ENCODE data around the gene GRIK3. TPM values are rescaled to one million over a fixed set of nuclear protein-coding genes. Genes with fewer than 3 reads are reported as not detected.

GRIK3 gene
- total RNA-seq, 1 donor from 2014 or later: not detected

- peak; percentile 77 for DNase-seq (ENCODE audit: extremely low spot score, unreplicated experiment)
- no peak for TF ChIP-seq CTCF (IDR thresholded peaks at IDR 0.05)
- Mint-ChIP-seq H3K4me1 (ENCODE audit: unreplicated experiment) (no peaks in the 10 kb centered on the region), H3K27me3 (ENCODE audit: unreplicated experiment) (no peaks in the 10 kb centered on the region), H3K36me3 (ENCODE audit: unreplicated experiment) (no peaks in the 10 kb centered on the region), H3K27ac (ENCODE audit: unreplicated experiment) (no peak overlapping the region), H3K9me3 (ENCODE audit: unreplicated experiment) (no peaks in the 10 kb centered on the region), H3K4me3 (ENCODE audit: unreplicated experiment) (no peak overlapping the region)
Measured at GRCh38 chr1:36883315-36883949, 150.9 kb downstream of the GRIK3 start.

GRCh38 chr1:36882536-36883285 lies 151.6 kb downstream of the GRIK3 start:
- Mint-ChIP-seq H3K36me3 (ENCODE audit: unreplicated experiment) (no peaks in the 10 kb centered on the region), H3K9me3 (ENCODE audit: unreplicated experiment) (no peaks in the 10 kb centered on the region), H3K27me3 (ENCODE audit: unreplicated experiment) (no peaks in the 10 kb centered on the region), H3K4me3 (ENCODE audit: unreplicated experiment) (no peak overlapping the region), H3K27ac (ENCODE audit: unreplicated experiment) (no peak overlapping the region), H3K4me1 (ENCODE audit: unreplicated experiment) (no peaks in the 10 kb centered on the region)
- no peak for TF ChIP-seq CTCF (IDR thresholded peaks at IDR 0.05)
- peak; percentile 65 for DNase-seq (ENCODE audit: extremely low spot score, unreplicated experiment)

GRCh38 chr1:36881541-36881940 lies 152.8 kb downstream of the GRIK3 start:
- no peak overlapping the region for H3K27ac Mint-ChIP-seq (ENCODE audit: unreplicated experiment)
- H3K4me3 Mint-ChIP-seq (ENCODE audit: unreplicated experiment): no peak overlapping the region
- H3K36me3 Mint-ChIP-seq (ENCODE audit: unreplicated experiment): no peaks in the 10 kb centered on the region
- DNase-seq (ENCODE audit: extremely low spot score, unreplicated experiment): peak; percentile 65
- H3K4me1 Mint-ChIP-seq (ENCODE audit: unreplicated experiment): no peaks in the 10 kb centered on the region
- no peaks in the 10 kb centered on the region for H3K9me3 Mint-ChIP-seq (ENCODE audit: unreplicated experiment)
- no peaks in the 10 kb centered on the region for H3K27me3 Mint-ChIP-seq (ENCODE audit: unreplicated experiment)
- TF ChIP-seq CTCF (IDR thresholded peaks at IDR 0.05): no peak

GRCh38 chr1:36881068-36881405 lies 153.3 kb downstream of the GRIK3 start:
- Mint-ChIP-seq H3K4me1 (ENCODE audit: unreplicated experiment) (no peaks in the 10 kb centered on the region), H3K4me3 (ENCODE audit: unreplicated experiment) (no peak overlapping the region), H3K27ac (ENCODE audit: unreplicated experiment) (no peak overlapping the region), H3K36me3 (ENCODE audit: unreplicated experiment) (no peaks in the 10 kb centered on the region), H3K9me3 (ENCODE audit: unreplicated experiment) (no peaks in the 10 kb centered on the region), H3K27me3 (ENCODE audit: unreplicated experiment) (no peaks in the 10 kb centered on the region)
- DNase-seq (ENCODE audit: extremely low spot score, unreplicated experiment): no peak
- no peak for TF ChIP-seq CTCF (IDR thresholded peaks at IDR 0.05)
